IMR-90 (cell line): ENCODE data around the gene ARMH2. TPM values are rescaled to one million over a fixed set of nuclear protein-coding genes. Genes with fewer than 3 reads are reported as not detected.

Experiments used
- ATAC-seq: fragments of 200-7000 bp; cut with Tn5 transposase; 2 replicates; pipeline ENCODE4 v1.9.1; 2020; ENCODE audit warnings: low read depth, mild to moderate bottlenecking, moderate library complexity
- BruUV-seq: library from RNA; stranded (reverse); fragments of 400-500 nt; replicated peaks from 2 replicates; lab custom pipeline; 2021; lab: Mats Ljungman, UMichigan
- CTCF ChIA-PET: fragments of 300-600 bp; formaldehyde crosslinking; extraction: SDS; loops from one replicate; lab custom pipeline; 2021; ENCODE audit warnings: antibody characterized with exemption; lab: Yijun Ruan, JAX
- POLR2A ChIA-PET: fragments of 300-600 bp; sonication (Branson Sonifier 250); formaldehyde crosslinking; loops from one replicate; lab custom pipeline; 2022; ENCODE audit warnings: antibody characterized with exemption; ENCODE audit not compliant: unreplicated experiment; lab: Charles Lee
- DNase-seq: peaks from one replicate; pipeline ENCODE4 v3.0.0; 2013
- H2AFZ ChIP-seq: replicated peaks from 2 replicates; pipeline ENCODE3; 2013; ENCODE audit warnings: low read length, mild to moderate bottlenecking; ENCODE audit not compliant: poor library complexity
- H2AK5ac ChIP-seq: 2 replicates; pipeline ENCODE4 v1.6.1; 2013; ENCODE audit warnings: low read depth, low read length, inconsistent platforms
- H2AK9ac ChIP-seq: replicated peaks from 2 replicates; pipeline ENCODE3; 2013; ENCODE audit warnings: mild to moderate bottlenecking, low read depth, low read length, moderate library complexity; ENCODE audit not compliant: poor library complexity
- H2BK120ac ChIP-seq: 2 replicates; pipeline ENCODE4 v1.6.1; 2013; ENCODE audit warnings: low read depth, low read length, inconsistent platforms
- H2BK15ac ChIP-seq: 3 replicates; pipeline ENCODE4 v1.6.1; 2013; ENCODE audit warnings: low read depth, low read length, inconsistent platforms
- H2BK20ac ChIP-seq: 2 replicates; pipeline ENCODE4 v1.6.1; 2013; ENCODE audit warnings: low read depth, mild to moderate bottlenecking, inconsistent platforms, low read length, moderate library complexity
- H2BK5ac ChIP-seq: 2 replicates; pipeline ENCODE4 v1.6.1; 2013; ENCODE audit warnings: mild to moderate bottlenecking, low read depth, low read length, inconsistent platforms; ENCODE audit not compliant: poor library complexity, severe bottlenecking
- H3K14ac ChIP-seq: replicated peaks from 2 replicates; pipeline ENCODE4 v1.6.1; 2013; ENCODE audit warnings: low read depth, low read length, inconsistent platforms
- H3K18ac ChIP-seq: 2 replicates; pipeline ENCODE4 v1.6.1; 2013; ENCODE audit warnings: low read depth, low read length, control low read depth
- H3K23ac ChIP-seq: 2 replicates; pipeline ENCODE4 v1.6.1; 2013; ENCODE audit warnings: low read depth, low read length, inconsistent platforms
- H3K27ac ChIP-seq: 2 replicates; pipeline ENCODE4 v1.5.1; 2013; ENCODE audit warnings: mild to moderate bottlenecking, control low read depth, low read length; ENCODE audit not compliant: insufficient read depth
- H3K27me3 ChIP-seq: 2 replicates; pipeline ENCODE4 v1.6.1; 2013; ENCODE audit warnings: low read length; ENCODE audit not compliant: control insufficient read depth, insufficient read depth
- H3K36me3 ChIP-seq: 2 replicates; pipeline ENCODE4 v1.6.1; 2013; ENCODE audit warnings: low read length, mixed read lengths; ENCODE audit not compliant: control insufficient read depth, insufficient read depth
- H3K4ac ChIP-seq: 2 replicates; pipeline ENCODE4 v1.6.1; 2013; ENCODE audit warnings: low read depth, low read length, inconsistent platforms
- H3K4me1 ChIP-seq: 2 replicates; pipeline ENCODE4 v1.6.1; 2013; ENCODE audit warnings: low read length, mixed read lengths; ENCODE audit not compliant: control insufficient read depth, insufficient read depth
- H3K4me2 ChIP-seq: 2 replicates; pipeline ENCODE4 v1.6.1; 2013; ENCODE audit warnings: low read depth, mild to moderate bottlenecking, control low read depth, low read length, moderate library complexity
- H3K4me3 ChIP-seq: 2 replicates; pipeline ENCODE4 v1.5.1; 2013; ENCODE audit warnings: low read depth, mild to moderate bottlenecking, control low read depth, low read length, moderate library complexity; ENCODE audit not compliant: insufficient read depth
- H3K56ac ChIP-seq: 2 replicates; pipeline ENCODE4 v1.6.1; 2013; ENCODE audit warnings: low read length, inconsistent platforms; ENCODE audit not compliant: insufficient read depth; ENCODE audit errors: extremely low read depth
- H3K79me1 ChIP-seq, 2 experiments: 2 replicates each; pipeline ENCODE4 v1.6.1; 2013; ENCODE audit warnings: low read length in 2 of 2, inconsistent platforms in 1 of 2, low read depth in 1 of 2
- H3K9ac ChIP-seq: 2 replicates; pipeline ENCODE4 v1.6.1; 2013; ENCODE audit warnings: low read depth, low read length, control low read depth
- H3K9me1 ChIP-seq: 2 replicates; pipeline ENCODE4 v1.6.1; 2013; ENCODE audit warnings: low read length, inconsistent platforms; ENCODE audit not compliant: insufficient read depth
- H3K9me3 ChIP-seq: 2 replicates; pipeline ENCODE4 v1.6.1; 2013; ENCODE audit warnings: low read length; ENCODE audit not compliant: control insufficient read depth, insufficient read depth
- H4K20me1 ChIP-seq: 2 replicates; pipeline ENCODE4 v1.6.1; 2013; ENCODE audit warnings: low read length, inconsistent platforms; ENCODE audit not compliant: insufficient read depth
- H4K5ac ChIP-seq: 2 replicates; pipeline ENCODE4 v1.6.1; 2013; ENCODE audit warnings: mild to moderate bottlenecking, low read depth, low read length, control low read depth
- H4K8ac ChIP-seq, 2 experiments: 2 replicates each; pipeline ENCODE4 v1.6.1; 2013; ENCODE audit warnings: low read depth in 2 of 2, low read length in 2 of 2, control low read depth in 1 of 2, inconsistent platforms in 1 of 2
- H4K91ac ChIP-seq: 2 replicates; pipeline ENCODE4 v1.6.1; 2013; ENCODE audit warnings: low read depth, low read length, inconsistent platforms; ENCODE audit not compliant: insufficient read depth
- BHLHE40 ChIP-seq: fragments of 150-350 bp; IDR thresholded peaks from 2 replicates; pipeline ENCODE4 v1.6.1; 2016; ENCODE audit warnings: mild to moderate bottlenecking, low read depth, low read length
- CEBPB ChIP-seq: IDR thresholded peaks from 2 replicates; pipeline ENCODE4 v1.6.1; 2012; ENCODE audit warnings: low read depth, low read length, improper control_type of control experiment
- POLR2A ChIP-seq: IDR thresholded peaks from 2 replicates; pipeline ENCODE4 v1.6.1; 2012; ENCODE audit warnings: mild to moderate bottlenecking, low read depth, low read length
- RAD21 ChIP-seq: IDR thresholded peaks from 2 replicates; pipeline ENCODE4 v1.6.1; 2012; ENCODE audit warnings: low read length, improper control_type of control experiment
- SMC3 ChIP-seq: fragments of 150-350 bp; IDR thresholded peaks from 2 replicates; pipeline ENCODE4 v1.6.1; 2016; ENCODE audit warnings: low read depth, mild to moderate bottlenecking, antibody characterized with exemption, low read length, moderate library complexity
- whole genome bisulfite sequencing, 2 experiments: methylation state at CpG; one replicate each; pipeline versions ENCODE4 v1.1.5 to v1.1.7; 2013; ENCODE audit warnings: missing lambda C conversion rate in 2 of 2; ENCODE audit not compliant: insufficient read length in 1 of 2; ENCODE audit errors: extremely low coverage in 2 of 2; 5-methylcytosine and 5-hydroxymethylcytosine counted together
- dilution Hi-C: fragments of 300-500 bp; cut with HindIII; formaldehyde crosslinking; loops from one replicate; pipeline ENCODE4 v1.14.3; 2018; ENCODE audit warnings: low sequenced_read_pairs; ENCODE audit not compliant: unreplicated experiment
- in situ Hi-C: fragments of 300-500 bp; cut with MboI; formaldehyde crosslinking; loops from 3 replicates; pipeline ENCODE4 v1.14.3; 2019; ENCODE audit warnings: low sequenced_read_pairs, inconsistent platforms, mixed read lengths
- intact Hi-C: fragments of 100-400 bp; cut with micrococcal nuclease; formaldehyde crosslinking; loops from 2 replicates; pipeline ENCODE4 v1.10.0; 2022
- polyA plus RNA-seq, 3 experiments: library from polyadenylated mRNA; depleted of rRNA; stranded (reverse); fragments of >200 nt; gene quantifications; 2 replicates each; pipeline ENCODE4 v1.2.3, GENCODE V29; 2012; ENCODE audit warnings: low replicate concordance in 1 of 3
- total RNA-seq: library from RNA; depleted of rRNA; stranded (reverse); fragments of >200 nt; gene quantifications from 2 replicates; pipeline ENCODE4 v1.2.3, GENCODE V29; 2012
- TF ChIP-seq, protein P1 (sequence below): fragments of 150-350 bp; IDR thresholded peaks from 2 replicates; pipeline ENCODE4 v1.6.1; 2016; ENCODE audit warnings: low read depth, mild to moderate bottlenecking, low read length, moderate library complexity, borderline replicate concordance
- TF ChIP-seq, protein P2 (sequence below): conservative IDR thresholded peaks from 2 replicates; pipeline ENCODE4 v1.5.1; 2012; ENCODE audit warnings: mild to moderate bottlenecking, low read depth, low read length, improper control_type of control experiment

The ARMH2 gene
- total and polyA plus RNA-seq, 2 of the 4 experiments (the other 2 are of a cell fraction), result not detected

DNA sequence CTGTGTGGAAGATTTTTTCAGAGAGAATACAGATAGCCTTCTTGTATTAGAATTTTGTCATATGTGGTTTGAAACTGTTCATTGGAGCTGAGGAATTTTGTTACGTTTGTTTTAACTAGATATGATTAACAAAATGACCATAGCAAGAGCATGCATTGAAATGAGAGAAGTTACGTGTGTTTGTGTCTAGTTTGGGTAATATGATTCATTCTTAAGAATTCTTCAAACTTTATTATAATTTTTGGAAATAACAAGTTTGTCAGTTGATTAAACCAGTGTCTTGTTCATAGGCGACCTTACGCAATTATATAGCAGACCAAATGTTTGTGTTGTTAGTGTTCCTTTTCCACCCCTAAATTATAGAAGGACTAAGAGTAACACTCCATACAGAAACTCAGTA, 18.5 kb downstream of the ARMH2 start:
- peak overlapping the region; percentile 19; the same call in 1 of the 2 replicates for H3K4me2 ChIP-seq
- H3K27me3 ChIP-seq, result no peaks in the 10 kb centered on the region
- no peak overlapping the region for H3K4me3 ChIP-seq
- H2AK5ac ChIP-seq, result no peak overlapping the region
- no peak overlapping the region for H3K56ac ChIP-seq
- H3K23ac ChIP-seq, result no peak overlapping the region
- no TSS peak for BruUV-seq
- no CpG with 5 or more reads among the region's 4 CpGs for WGBS, 2 experiments
- peaks cover 6% of the 10 kb centered on the region for H3K4me1 ChIP-seq
- H3K9me3 ChIP-seq, result no peaks in the 10 kb centered on the region
- peak; percentile 49 for ATAC-seq
- no peak overlapping the region for H4K5ac ChIP-seq
- no peak overlapping the region for H2BK20ac ChIP-seq
- H3K79me1 ChIP-seq, result peaks cover 9 to 24% of the 10 kb centered on the region in 2 experiments; a peak in 2 of 4 replicates
- DNase-seq, result peak; percentile 78
- peaks cover 4% of the 10 kb centered on the region; the same call in 1 of the 2 replicates for H3K36me3 ChIP-seq
- peaks cover 8% of the 10 kb centered on the region; the same call in 1 of the 2 replicates for H4K20me1 ChIP-seq
- dilution Hi-C loops, result no loop called here
- peak overlapping the region; percentile 85 for H2BK5ac ChIP-seq
- TF ChIP-seq SMC3, result no peak
- TF ChIP-seq, protein P1, sequence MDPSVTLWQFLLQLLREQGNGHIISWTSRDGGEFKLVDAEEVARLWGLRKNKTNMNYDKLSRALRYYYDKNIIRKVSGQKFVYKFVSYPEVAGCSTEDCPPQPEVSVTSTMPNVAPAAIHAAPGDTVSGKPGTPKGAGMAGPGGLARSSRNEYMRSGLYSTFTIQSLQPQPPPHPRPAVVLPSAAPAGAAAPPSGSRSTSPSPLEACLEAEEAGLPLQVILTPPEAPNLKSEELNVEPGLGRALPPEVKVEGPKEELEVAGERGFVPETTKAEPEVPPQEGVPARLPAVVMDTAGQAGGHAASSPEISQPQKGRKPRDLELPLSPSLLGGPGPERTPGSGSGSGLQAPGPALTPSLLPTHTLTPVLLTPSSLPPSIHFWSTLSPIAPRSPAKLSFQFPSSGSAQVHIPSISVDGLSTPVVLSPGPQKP, result no peak
- TF ChIP-seq RAD21, result no peak
- TF ChIP-seq, protein P2, sequence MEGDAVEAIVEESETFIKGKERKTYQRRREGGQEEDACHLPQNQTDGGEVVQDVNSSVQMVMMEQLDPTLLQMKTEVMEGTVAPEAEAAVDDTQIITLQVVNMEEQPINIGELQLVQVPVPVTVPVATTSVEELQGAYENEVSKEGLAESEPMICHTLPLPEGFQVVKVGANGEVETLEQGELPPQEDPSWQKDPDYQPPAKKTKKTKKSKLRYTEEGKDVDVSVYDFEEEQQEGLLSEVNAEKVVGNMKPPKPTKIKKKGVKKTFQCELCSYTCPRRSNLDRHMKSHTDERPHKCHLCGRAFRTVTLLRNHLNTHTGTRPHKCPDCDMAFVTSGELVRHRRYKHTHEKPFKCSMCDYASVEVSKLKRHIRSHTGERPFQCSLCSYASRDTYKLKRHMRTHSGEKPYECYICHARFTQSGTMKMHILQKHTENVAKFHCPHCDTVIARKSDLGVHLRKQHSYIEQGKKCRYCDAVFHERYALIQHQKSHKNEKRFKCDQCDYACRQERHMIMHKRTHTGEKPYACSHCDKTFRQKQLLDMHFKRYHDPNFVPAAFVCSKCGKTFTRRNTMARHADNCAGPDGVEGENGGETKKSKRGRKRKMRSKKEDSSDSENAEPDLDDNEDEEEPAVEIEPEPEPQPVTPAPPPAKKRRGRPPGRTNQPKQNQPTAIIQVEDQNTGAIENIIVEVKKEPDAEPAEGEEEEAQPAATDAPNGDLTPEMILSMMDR, result no peak
- no peak for TF ChIP-seq POLR2A
- TF ChIP-seq CEBPB, result peak; percentile 92
- TF ChIP-seq BHLHE40, result 0 out of 2 replicates have a peak, but pooled peaks have one; percentile 17
- H2AK9ac ChIP-seq, result no peak overlapping the region
- no peak overlapping the region for H3K4ac ChIP-seq
- ChIA-PET CTCF (no interaction called here), POLR2A (no interaction called here)
- H3K27ac ChIP-seq, result no peak overlapping the region
- in situ Hi-C loops, result no loop called here
- no peak overlapping the region for H2BK15ac ChIP-seq
- no peak overlapping the region for H4K91ac ChIP-seq
- no peak overlapping the region for H2BK120ac ChIP-seq
- intact Hi-C loops, result no loop called here
- H3K9ac ChIP-seq, result no peak overlapping the region
- H3K9me1 ChIP-seq, result no peaks in the 10 kb centered on the region
- H3K18ac ChIP-seq, result no peak overlapping the region
- no peak overlapping the region for H3K14ac ChIP-seq
- H4K8ac ChIP-seq, result no peak overlapping the region
- no peak overlapping the region for H2AFZ ChIP-seq
